Mesothelial cell of epicardium (in vitro differentiated cells): Measurements from ENCODE around the gene NQO2. TPM values are rescaled to one million over a fixed set of nuclear protein-coding genes. Genes with fewer than 3 reads are reported as not detected.
"Not testable (repeated sequence)": the region's sequence is repeated elsewhere in the genome, so short reads cannot be mapped to it uniquely, and the experiment has no call there.

Experiments used
- DNase-seq, 2 experiments: peaks; one replicate each; pipeline ENCODE4 v3.0.0; 2021; ENCODE audit warnings: low spot score in 2 of 2; ENCODE audit not compliant: unreplicated experiment in 2 of 2
- H3K27ac Mint-ChIP-seq: 2 replicates; pipeline ENCODE4 v1.8.0; 2021; ENCODE audit warnings: mixed read lengths
- H3K27me3 Mint-ChIP-seq: 2 replicates; pipeline ENCODE4 v1.8.0; 2021; ENCODE audit warnings: low read depth, mixed read lengths
- H3K36me3 Mint-ChIP-seq: 2 replicates; pipeline ENCODE4 v1.8.0; 2021; ENCODE audit warnings: mixed read lengths
- H3K4me1 Mint-ChIP-seq: 2 replicates; pipeline ENCODE4 v1.8.0; 2021; ENCODE audit warnings: mixed read lengths
- H3K4me3 Mint-ChIP-seq: 2 replicates; pipeline ENCODE4 v1.8.0; 2021; ENCODE audit warnings: mild to moderate bottlenecking, moderate library complexity, mixed read lengths
- H3K9me3 Mint-ChIP-seq: 2 replicates; pipeline ENCODE4 v1.8.0; 2021; ENCODE audit warnings: mixed read lengths
- CTCF ChIP-seq: fragments of 200-600 bp; sonication (generic); IDR thresholded peaks from one replicate; pipeline ENCODE4 v1.5.0; 2021; ENCODE audit warnings: antibody characterized with exemption; ENCODE audit not compliant: unreplicated experiment
- total RNA-seq: library from RNA; stranded (reverse); gene quantifications from 3 replicates; pipeline ENCODE4 v1.2.1, GENCODE V29; 2021

The NQO2 gene
- total RNA-seq, 1 donor from 2014 or later = 18.7 TPM

GRCh38 chr6:3052481-3053230 is 53.0 kb downstream of the NQO2 start:
- no peak for DNase-seq
- Mint-ChIP-seq H3K27me3 (peaks cover 10% of the 10 kb centered on the region), H3K4me3 (peak overlapping the region; percentile 75), H3K9me3 (no peaks in the 10 kb centered on the region), H3K4me1 (peaks cover 15% of the 10 kb centered on the region), H3K36me3 (no peaks in the 10 kb centered on the region), H3K27ac (peak overlapping the region; percentile 43)
- TF ChIP-seq CTCF = no peak

- Mint-ChIP-seq H3K27ac (no peak overlapping the region), H3K9me3 (no peaks in the 10 kb centered on the region), H3K4me3 (peak overlapping the region; percentile 75), H3K36me3 (no peaks in the 10 kb centered on the region), H3K27me3 (peaks cover 14% of the 10 kb centered on the region), H3K4me1 (peaks cover 15% of the 10 kb centered on the region)
- DNase-seq = no peak
- TF ChIP-seq CTCF = no peak
These were observed 53.5 kb downstream of the NQO2 start for GRCh38 chr6:3053231-3053508.

GRCh38 chr6:3054229-3055157 is 54.8 kb downstream of the NQO2 start:
- H3K9me3 Mint-ChIP-seq, H3K36me3 Mint-ChIP-seq, DNase-seq: not testable (repeated sequence)
- H3K27me3 Mint-ChIP-seq = peaks cover 14% of the 10 kb centered on the region
- H3K4me3 Mint-ChIP-seq = peak overlapping the region; percentile 75
- peaks cover 15% of the 10 kb centered on the region for H3K4me1 Mint-ChIP-seq
- H3K27ac Mint-ChIP-seq = peak overlapping the region; percentile 28

DNA sequence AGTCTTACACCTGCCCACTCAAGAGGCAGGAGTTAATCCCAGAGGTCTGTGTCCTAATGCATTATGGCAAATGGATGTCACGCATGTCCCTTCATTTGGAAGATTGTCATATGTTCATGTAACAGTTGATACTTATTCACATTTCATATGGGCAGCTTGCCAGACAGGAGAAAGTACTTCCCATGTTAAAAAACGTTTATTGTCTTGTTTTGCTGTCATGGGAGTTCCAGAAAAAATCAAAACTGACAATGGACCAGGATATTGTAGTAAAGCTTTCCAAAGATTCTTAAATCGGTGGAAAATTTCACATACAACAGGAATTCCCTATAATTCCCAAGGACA is 55.4 kb downstream of the NQO2 start:
- Mint-ChIP-seq H3K4me3 (peak overlapping the region; percentile 75), H3K4me1 (peaks cover 15% of the 10 kb centered on the region), H3K27me3 (peaks cover 14% of the 10 kb centered on the region)
- H3K9me3 Mint-ChIP-seq, DNase-seq, H3K36me3 Mint-ChIP-seq, H3K27ac Mint-ChIP-seq: not testable (repeated sequence)

DNA sequence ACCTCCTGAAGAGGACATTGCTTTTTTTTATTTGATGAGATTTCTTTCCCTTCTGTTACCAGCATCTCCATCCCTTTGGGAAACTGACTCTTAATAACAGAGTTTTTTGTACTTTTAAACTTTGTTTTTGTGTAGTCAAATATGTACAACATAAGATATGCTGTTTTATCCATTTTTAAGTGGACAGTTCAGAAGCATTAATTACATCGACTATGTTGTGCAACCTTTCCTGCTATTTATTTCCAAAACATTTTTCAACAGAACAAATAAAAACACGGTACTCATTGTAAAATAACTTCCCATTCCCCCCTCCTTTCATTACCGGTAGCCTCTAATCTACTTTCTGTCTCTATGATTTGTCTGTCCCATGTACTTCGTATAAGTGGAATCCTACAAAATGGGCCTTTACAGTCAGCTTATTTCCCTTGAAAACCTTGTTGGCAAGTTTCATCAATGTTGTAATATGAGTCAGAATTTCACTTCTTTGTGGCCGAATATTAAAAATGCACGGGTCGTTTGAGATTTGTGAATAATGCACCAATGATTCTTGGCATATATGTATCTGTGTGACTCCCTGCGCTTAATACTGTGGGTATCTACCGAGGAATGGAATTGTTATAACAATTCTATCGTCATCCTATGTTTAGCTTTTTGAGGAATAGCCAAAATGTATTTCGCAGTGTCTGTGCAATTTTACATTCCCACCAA is 57.5 kb downstream of the NQO2 start:
- Mint-ChIP-seq H3K27me3 (peaks cover 11% of the 10 kb centered on the region), H3K36me3 (no peaks in the 10 kb centered on the region), H3K27ac (no peak overlapping the region), H3K9me3 (peaks cover 3% of the 10 kb centered on the region), H3K4me1 (peaks cover 15% of the 10 kb centered on the region), H3K4me3 (no peak overlapping the region)
- no peak for TF ChIP-seq CTCF
- no peak for DNase-seq

DNA sequence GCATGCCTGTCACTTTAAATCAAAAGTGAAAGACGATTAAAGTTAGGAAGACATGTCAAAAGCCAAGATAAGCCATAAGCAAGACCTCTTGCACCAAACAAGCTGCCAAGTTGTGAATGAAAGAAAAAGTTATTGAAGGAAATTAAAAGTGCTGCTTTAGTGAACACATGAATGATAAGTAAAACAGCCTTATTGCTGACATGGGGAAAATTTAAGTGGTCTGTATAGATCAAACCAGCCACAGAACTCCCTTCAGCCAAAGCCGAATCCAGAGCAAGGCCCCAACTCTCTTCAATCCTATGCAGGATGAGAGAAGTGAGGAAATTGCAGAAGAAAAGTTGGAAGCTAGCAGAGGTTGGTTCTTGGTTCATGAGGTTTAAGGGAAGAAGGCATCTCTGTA is 59.3 kb downstream of the NQO2 start:
- Mint-ChIP-seq H3K4me1 (peaks cover 11% of the 10 kb centered on the region), H3K36me3 (no peaks in the 10 kb centered on the region), H3K9me3 (peaks cover 3% of the 10 kb centered on the region), H3K4me3 (no peak overlapping the region), H3K27me3 (peaks cover 9% of the 10 kb centered on the region), H3K27ac (no peak overlapping the region)
- no peak for DNase-seq
- TF ChIP-seq CTCF = no peak

GRCh38 chr6:3060092-3060491 is 60.4 kb downstream of the NQO2 start:
- not testable (repeated sequence) for H3K27ac Mint-ChIP-seq, H3K4me3 Mint-ChIP-seq, H3K9me3 Mint-ChIP-seq, H3K4me1 Mint-ChIP-seq, DNase-seq, H3K36me3 Mint-ChIP-seq
- peaks cover 12% of the 10 kb centered on the region for H3K27me3 Mint-ChIP-seq
